H1 (cell line): ENCODE measurements around the gene LURAP1L. TPM values are rescaled to one million over a fixed set of nuclear protein-coding genes. Genes with fewer than 3 reads are reported as not detected.

Source experiments
- CTCF ChIA-PET: fragments of 300-600 bp; sonication (Branson Sonifier 250); formaldehyde crosslinking; loops from one replicate; lab custom pipeline; 2021; ENCODE audit not compliant: partially characterized antibody; lab: Charles Lee
- POLR2A ChIA-PET: fragments of 300-600 bp; sonication (Branson Sonifier 250); formaldehyde crosslinking; loops from one replicate; lab custom pipeline; 2021; ENCODE audit warnings: inconsistent platforms; ENCODE audit not compliant: partially characterized antibody; lab: Charles Lee
- DNase-seq, 2 experiments: peaks; one replicate each; pipeline versions ENCODE4 v3.0.0 to v3.0.0-alpha.2; 2010 to 2022; ENCODE audit warnings: low spot score in 2 of 2, low read depth in 1 of 2, mixed read lengths in 1 of 2
- FAIRE-seq: peaks from 2 replicates; lab custom pipeline; 2011; peaks lifted over from hg19 to GRCh38; lab: Jason Lieb, UNC
- H2AFZ ChIP-seq: 2 replicates; pipeline ENCODE4 v1.8.1; 2012; ENCODE audit warnings: low read length, inconsistent platforms
- H2AK5ac ChIP-seq: 2 replicates; pipeline ENCODE4 v1.6.1; 2013; ENCODE audit warnings: low read depth, low read length
- H2BK120ac ChIP-seq: replicated peaks from 2 replicates; pipeline ENCODE3; 2013; ENCODE audit warnings: low read depth, low read length, inconsistent platforms
- H2BK12ac ChIP-seq: 2 replicates; pipeline ENCODE4 v1.6.1; 2013; ENCODE audit warnings: low read depth, low read length
- H2BK15ac ChIP-seq: 2 replicates; pipeline ENCODE4 v1.6.1; 2013; ENCODE audit warnings: low read length
- H2BK20ac ChIP-seq: 2 replicates; pipeline ENCODE4 v1.6.1; 2013; ENCODE audit warnings: low read length
- H2BK5ac ChIP-seq: 2 replicates; pipeline ENCODE4 v1.6.1; 2013; ENCODE audit warnings: low read depth, low read length
- H3K14ac ChIP-seq: 2 replicates; pipeline ENCODE4 v1.6.1; 2013; ENCODE audit warnings: inconsistent platforms; ENCODE audit not compliant: insufficient read length
- H3K18ac ChIP-seq: 2 replicates; pipeline ENCODE4 v1.6.1; 2013; ENCODE audit warnings: low read length; ENCODE audit errors: extremely low read depth
- H3K23ac ChIP-seq: 2 replicates; pipeline ENCODE4 v1.6.1; 2013; ENCODE audit warnings: inconsistent platforms; ENCODE audit not compliant: insufficient read length
- H3K23me2 ChIP-seq: 2 replicates; pipeline ENCODE4 v1.6.1; 2013; ENCODE audit warnings: low read depth, low read length
- H3K27ac ChIP-seq: 2 replicates; pipeline ENCODE4 v1.6.1; 2011; ENCODE audit warnings: low read depth, low read length, inconsistent platforms
- H3K27me3 ChIP-seq, 4 experiments: replicated peaks in 1 of 4; 1 replicate in 1 of 4; 2 replicates in 3 of 4; pipeline versions ENCODE4 v1.6.1 to v1.8.1; 2011 to 2013; ENCODE audit warnings: low read length in 3 of 4, mild to moderate bottlenecking in 3 of 4, inconsistent platforms in 2 of 4, mixed read lengths in 2 of 4, moderate library complexity in 1 of 4; ENCODE audit not compliant: control insufficient read depth in 3 of 4, insufficient read depth in 3 of 4; ENCODE audit errors: extremely low read depth in 1 of 4
- H3K36me3 ChIP-seq, 4 experiments: 2 replicates each; pipeline versions ENCODE4 v1.6.1 to v1.8.1; 2011 to 2013; ENCODE audit warnings: mild to moderate bottlenecking in 4 of 4, low read length in 3 of 4, moderate library complexity in 2 of 4, control low read depth in 1 of 4, inconsistent platforms in 1 of 4; ENCODE audit not compliant: insufficient read depth in 4 of 4, control insufficient read depth in 2 of 4
- H3K4ac ChIP-seq: replicated peaks from 2 replicates; pipeline ENCODE3; 2013; ENCODE audit warnings: low read length, low read depth, mixed read lengths, inconsistent platforms; ENCODE audit not compliant: insufficient read length
- H3K4me1 ChIP-seq, 4 experiments: replicated peaks in 1 of 4; 1 replicate in 1 of 4; 2 replicates in 3 of 4; pipeline versions ENCODE4 v1.6.1 to v1.8.1; 2011 to 2013; ENCODE audit warnings: low read length in 3 of 4, inconsistent platforms in 2 of 4, mixed read lengths in 1 of 4; ENCODE audit not compliant: insufficient read depth in 4 of 4, control insufficient read depth in 3 of 4
- H3K4me2 ChIP-seq, 2 experiments: 2 replicates each; pipeline versions ENCODE4 v1.6.1 to v1.8.1; 2011 to 2013; ENCODE audit warnings: low read depth in 2 of 2, low read length in 2 of 2, control low read depth in 1 of 2, inconsistent platforms in 1 of 2, mild to moderate bottlenecking in 1 of 2; ENCODE audit not compliant: insufficient read depth in 1 of 2
- H3K4me3 ChIP-seq, 4 experiments: fragments of 200-600, 300-600 bp in 1 of 4; sonication (generic), shearing (Covaris generic), sonication (Bioruptor Twin) in 1 of 4; 2 replicates each; pipeline versions ENCODE4 v1.5.1 to v1.8.1; 2011 to 2016; ENCODE audit warnings: low read length in 4 of 4, low read depth in 3 of 4, control low read depth in 2 of 4, inconsistent platforms in 2 of 4, mild to moderate bottlenecking in 2 of 4, mixed read lengths in 1 of 4, moderate library complexity in 1 of 4; ENCODE audit not compliant: insufficient read depth in 2 of 4; ENCODE audit errors: extremely low read depth in 1 of 4
- H3K56ac ChIP-seq: replicated peaks from 2 replicates; pipeline ENCODE3; 2013; ENCODE audit warnings: low read depth, mild to moderate bottlenecking, mixed read lengths, low read length, inconsistent platforms; ENCODE audit not compliant: insufficient read length
- H3K79me1 ChIP-seq: 2 replicates; pipeline ENCODE4 v1.6.1; 2013; ENCODE audit warnings: low read depth, low read length, control low read depth
- H3K79me2 ChIP-seq, 2 experiments: 2 replicates each; pipeline versions ENCODE4 v1.6.1 to v1.8.1; 2012 to 2013; ENCODE audit warnings: low read length in 2 of 2, mild to moderate bottlenecking in 2 of 2, inconsistent platforms in 1 of 2; ENCODE audit not compliant: insufficient read depth in 2 of 2, control insufficient read depth in 1 of 2
- H3K9ac ChIP-seq, 4 experiments: replicated peaks in 1 of 4; 1 replicate in 1 of 4; 2 replicates in 3 of 4; pipeline versions ENCODE4 v1.6.1 to v1.8.1; 2011 to 2013; ENCODE audit warnings: low read depth in 3 of 4, low read length in 3 of 4, control low read depth in 2 of 4, mild to moderate bottlenecking in 2 of 4, moderate library complexity in 2 of 4, inconsistent platforms in 1 of 4; ENCODE audit errors: extremely low read depth in 1 of 4
- H3K9me3 ChIP-seq, 2 experiments: 2 replicates each; pipeline versions ENCODE4 v1.6.1 to v1.8.1; 2012 to 2013; ENCODE audit warnings: mild to moderate bottlenecking in 2 of 2, moderate library complexity in 2 of 2, control low read depth in 1 of 2, inconsistent platforms in 1 of 2, low read depth in 1 of 2, low read length in 1 of 2, mixed read lengths in 1 of 2; ENCODE audit not compliant: insufficient read depth in 2 of 2
- H4K20me1 ChIP-seq, 2 experiments: replicated peaks in 1 of 2; 2 replicates each; pipeline versions ENCODE3 to v1.8.1; 2011 to 2013; ENCODE audit warnings: inconsistent platforms in 2 of 2, low read length in 2 of 2, mild to moderate bottlenecking in 1 of 2; ENCODE audit not compliant: insufficient read depth in 2 of 2, control insufficient read depth in 1 of 2
- H4K5ac ChIP-seq: 2 replicates; pipeline ENCODE4 v1.6.1; 2013; ENCODE audit warnings: low read length, low read depth, mixed read lengths, inconsistent platforms; ENCODE audit not compliant: insufficient read length
- H4K8ac ChIP-seq: 2 replicates; pipeline ENCODE4 v1.8.0; 2013; ENCODE audit warnings: mild to moderate bottlenecking, moderate library complexity, low read length, inconsistent platforms; ENCODE audit not compliant: insufficient read depth; ENCODE audit errors: extremely low read depth
- H4K91ac ChIP-seq: replicated peaks from 2 replicates; pipeline ENCODE3; 2013; ENCODE audit warnings: low read length, mixed read lengths, inconsistent platforms; ENCODE audit not compliant: insufficient read length
- BCL11A ChIP-seq, 2 experiments: IDR thresholded peaks; one replicate each; pipeline ENCODE4 v1.6.1; 2011; ENCODE audit warnings: low read depth in 2 of 2, low read length in 2 of 2, mild to moderate bottlenecking in 2 of 2
- CEBPB ChIP-seq: IDR thresholded peaks from 2 replicates; pipeline ENCODE4 v1.6.1; 2012; ENCODE audit warnings: low read depth, low read length
- CTBP2 ChIP-seq: IDR thresholded peaks from 2 replicates; pipeline ENCODE4 v1.7.0; 2011; ENCODE audit warnings: borderline replicate concordance, mild to moderate bottlenecking, moderate library complexity, mixed read lengths, low read length; ENCODE audit not compliant: insufficient read depth, insufficient read length
- FOSL1 ChIP-seq: IDR thresholded peaks from 2 replicates; pipeline ENCODE4 v1.6.1; 2011; ENCODE audit warnings: mild to moderate bottlenecking, low read depth, low read length, moderate library complexity; ENCODE audit not compliant: insufficient read depth
- GABPA ChIP-seq: IDR thresholded peaks from 2 replicates; pipeline ENCODE4 v1.6.1; 2011; ENCODE audit warnings: mild to moderate bottlenecking, low read length, moderate library complexity, borderline replicate concordance; ENCODE audit not compliant: insufficient read depth
- KDM4A ChIP-seq: IDR thresholded peaks from one replicate; pipeline ENCODE4 v1.7.1; 2012; ENCODE audit warnings: low read depth, mild to moderate bottlenecking, moderate library complexity, low read length, inconsistent platforms; ENCODE audit not compliant: severe bottlenecking
- NRF1 ChIP-seq: IDR thresholded peaks from 2 replicates; pipeline ENCODE4 v1.6.1; 2011; ENCODE audit warnings: mild to moderate bottlenecking, low read depth, low read length, improper control_type of control experiment
- POU5F1 ChIP-seq: IDR thresholded peaks from 2 replicates; pipeline ENCODE4 v1.6.1; 2011; ENCODE audit warnings: low read depth, mild to moderate bottlenecking, low read length, moderate library complexity
- SAP30 ChIP-seq: fragments of 300-600 bp; sonication (generic); IDR thresholded peaks from 2 replicates; pipeline ENCODE4 v1.7.1; 2012; ENCODE audit warnings: low read length, moderate library complexity, mild to moderate bottlenecking, inconsistent platforms; ENCODE audit not compliant: insufficient read depth, insufficient replicate concordance
- SIRT6 ChIP-seq: IDR thresholded peaks from one replicate; pipeline ENCODE4 v1.7.1; 2012; ENCODE audit warnings: low read length, inconsistent platforms
- SRF ChIP-seq: IDR thresholded peaks from 2 replicates; pipeline ENCODE4 v1.6.1; 2011; ENCODE audit warnings: mild to moderate bottlenecking, low read depth, low read length, moderate library complexity
- TAF7 ChIP-seq: optimal IDR thresholded peaks from 2 replicates; pipeline ENCODE3; 2011; ENCODE audit warnings: low read depth, mild to moderate bottlenecking, inconsistent platforms, low read length, moderate library complexity, borderline replicate concordance
- TBP ChIP-seq: IDR thresholded peaks from 2 replicates; pipeline ENCODE4 v1.6.1; 2011; ENCODE audit warnings: low read depth, low read length, improper control_type of control experiment
- TEAD4 ChIP-seq: IDR thresholded peaks from 2 replicates; pipeline ENCODE4 v1.6.1; 2012; ENCODE audit warnings: low read depth, low read length, inconsistent platforms, mixed read lengths
- WGBS, 2 experiments: shearing (Covaris generic) in 1 of 2; methylation state at CpG; one replicate each; pipeline versions ENCODE4 v1.1.6 to v1.1.7; 2013 to 2015; ENCODE audit warnings: low lambda C conversion rate in 2 of 2, mixed read lengths in 2 of 2, inconsistent platforms in 1 of 2, low coverage in 1 of 2, missing lambda C conversion rate in 1 of 2; ENCODE audit not compliant: insufficient replicate concordance in 2 of 2, insufficient coverage in 1 of 2, insufficient read length in 1 of 2; ENCODE audit errors: extremely low coverage in 1 of 2, missing lambda C conversion rate in 1 of 2; 5-methylcytosine and 5-hydroxymethylcytosine counted together
- polyA plus RNA-seq, 7 experiments: library from polyadenylated mRNA; depleted of rRNA in 3 of 7; stranded (reverse) in 5 of 7; unstranded in 2 of 7; fragments of >200 nt in 5 of 7; fragments of 200-250 nt in 2 of 7; gene quantifications; 1 replicate in 5 of 7; 2 replicates in 1 of 7; 4 replicates in 1 of 7; pipeline versions ENCODE4 v1.2.1 to v1.2.3, GENCODE V29; 2011 to 2013; ENCODE audit warnings: missing spikeins in 2 of 7, mixed read lengths in 2 of 7
- total RNA-seq: library from RNA; stranded (reverse); fragmentation: NEBNext Ultra II Directional; extraction: Animal tissue kit (Norgen Biotek cat#: 25700); gene quantifications from 2 replicates; pipeline ENCODE4 v1.2.1, GENCODE V29; 2021

The LURAP1L gene
- total and polyA plus RNA-seq, 2 of the 8 experiments (the other 6 are each of a cell fraction or from before 2014, with no cell fraction given): 0.63 to 1.2 TPM

GRCh38 chr9:12748016-12748415 lies 26.8 kb upstream of the LURAP1L start:
- Histone ChIP-seq H3K79me1 (no peaks in the 10 kb centered on the region), H2AFZ (no peak overlapping the region), H2BK20ac (no peak overlapping the region), H2BK15ac (no peak overlapping the region), H3K14ac (no peak overlapping the region), H2BK120ac (no peak overlapping the region), H3K36me3 (no peaks in the 10 kb centered on the region), H4K20me1 (no peaks in the 10 kb centered on the region), H3K9me3 (no peaks in the 10 kb centered on the region), H4K8ac (no peak overlapping the region), H3K4ac (no peak overlapping the region), H3K23me2 (no peaks in the 10 kb centered on the region), H2AK5ac (no peak overlapping the region), H3K27me3 (no peaks in the 10 kb centered on the region), H2BK5ac (no peak overlapping the region), H3K4me3 (no peak overlapping the region), H3K23ac (no peak overlapping the region), H3K4me1 (no peaks in the 10 kb centered on the region), H2BK12ac (no peak overlapping the region), H3K18ac (no peak overlapping the region), H3K4me2 (no peak overlapping the region), H3K79me2 (no peaks in the 10 kb centered on the region), H3K27ac (no peak overlapping the region), H3K56ac (no peak overlapping the region), H4K5ac (no peak overlapping the region), H4K91ac (no peak overlapping the region), H3K9ac (no peak overlapping the region)
- TF ChIP-seq TEAD4: no peak
- no peak for TF ChIP-seq SRF
- TF ChIP-seq TBP: no peak
- TF ChIP-seq BCL11A (IDR thresholded peaks at IDR 0.05; ENCODE audit: low read depth in 2 of 2, low read length in 2 of 2): no peak
- no peak for TF ChIP-seq GABPA
- TF ChIP-seq CEBPB: no peak
- TF ChIP-seq SAP30: no peak
- TF ChIP-seq KDM4A: no peak
- TF ChIP-seq CTBP2: no peak
- TF ChIP-seq TAF7: no peak
- TF ChIP-seq SIRT6: no peak
- no peak for TF ChIP-seq POU5F1
- TF ChIP-seq NRF1: no peak
- TF ChIP-seq FOSL1: no peak
- DNase-seq (no peak), FAIRE-seq (no peak)
- ChIA-PET CTCF (interaction anchor here (1.6 kb wide), 1 partner anchor 29 kb away, joined by 4 read pairs; no protein-coding TSS in a partner anchor), POLR2A (no interaction called here)
- 94% methylated on average over 1 of the region's 1 CpG; no CpG with 5 or more reads in 1 of the 2 experiments for WGBS, 2 experiments
